Osteocyte (in vitro differentiated cells): ENCODE measurements around the gene NOC4L. TPM values are rescaled to one million over a fixed set of nuclear protein-coding genes. Genes with fewer than 3 reads are reported as not detected.

ENCODE experiments used
- DNase-seq: peaks from one replicate; pipeline ENCODE4 v3.0.0; 2021; ENCODE audit warnings: mixed read lengths; ENCODE audit not compliant: unreplicated experiment; ENCODE audit errors: extremely low spot score
- H3K27ac Mint-ChIP-seq: one replicate; pipeline ENCODE4 v1.8.0; 2021; ENCODE audit warnings: mild to moderate bottlenecking, mixed read lengths; ENCODE audit not compliant: unreplicated experiment
- H3K27me3 Mint-ChIP-seq: one replicate; pipeline ENCODE4 v1.8.0; 2021; ENCODE audit warnings: mixed read lengths; ENCODE audit not compliant: unreplicated experiment
- H3K36me3 Mint-ChIP-seq: one replicate; pipeline ENCODE4 v1.8.0; 2021; ENCODE audit warnings: mixed read lengths; ENCODE audit not compliant: unreplicated experiment
- H3K4me1 Mint-ChIP-seq: one replicate; pipeline ENCODE4 v1.8.0; 2021; ENCODE audit warnings: mixed read lengths; ENCODE audit not compliant: unreplicated experiment
- H3K4me3 Mint-ChIP-seq: one replicate; pipeline ENCODE4 v1.8.0; 2021; ENCODE audit warnings: mild to moderate bottlenecking, moderate library complexity, mixed read lengths; ENCODE audit not compliant: unreplicated experiment
- H3K9me3 Mint-ChIP-seq: one replicate; pipeline ENCODE4 v1.8.0; 2021; ENCODE audit warnings: mixed read lengths; ENCODE audit not compliant: unreplicated experiment
- total RNA-seq: library from RNA; stranded (reverse); gene quantifications from 2 replicates; pipeline ENCODE4 v1.2.1, GENCODE V29; 2021
- TF ChIP-seq, protein P1 (sequence below): fragments of 200-600 bp; sonication (generic); IDR thresholded peaks from 2 replicates; pipeline ENCODE4 v1.5.0; 2021; ENCODE audit warnings: antibody characterized with exemption, mild to moderate bottlenecking, moderate library complexity

Gene NOC4L
- total RNA-seq, 1 donor from 2014 or later, result 21.4 TPM

DNA sequence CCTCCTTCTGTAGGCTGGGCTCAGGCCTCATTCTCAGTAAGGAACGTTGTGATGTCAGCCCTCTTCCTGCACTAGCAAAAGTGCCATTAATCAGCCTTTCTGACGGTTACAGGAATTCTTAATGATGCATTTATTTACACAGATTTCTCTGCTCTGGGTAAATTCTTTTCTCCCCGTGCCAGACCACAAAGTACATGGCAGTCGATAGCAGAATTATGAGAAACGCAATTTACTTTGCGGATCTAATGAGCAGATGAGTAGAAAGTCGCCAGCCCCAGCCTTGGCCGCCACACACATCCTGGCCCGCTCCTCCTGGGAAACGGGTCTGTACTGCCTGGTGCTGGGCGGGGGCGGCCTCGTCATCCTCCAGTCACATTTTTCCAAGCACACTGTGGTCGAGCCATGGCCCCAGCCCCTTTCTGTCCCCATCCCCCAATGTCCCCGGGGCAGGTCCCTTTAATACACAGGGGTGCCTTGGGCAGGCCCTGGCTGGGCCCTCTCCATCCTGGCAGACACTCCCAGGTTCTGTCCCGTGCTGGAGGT is 25.9 kb downstream of the NOC4L start:
- DNase-seq, result no peak
- Mint-ChIP-seq H3K4me1 (no peaks in the 10 kb centered on the region), H3K27ac (no peak overlapping the region), H3K27me3 (peaks cover 15% of the 10 kb centered on the region), H3K36me3 (no peaks in the 10 kb centered on the region), H3K4me3 (no peak overlapping the region), H3K9me3 (no peaks in the 10 kb centered on the region)
- TF ChIP-seq, protein P1, sequence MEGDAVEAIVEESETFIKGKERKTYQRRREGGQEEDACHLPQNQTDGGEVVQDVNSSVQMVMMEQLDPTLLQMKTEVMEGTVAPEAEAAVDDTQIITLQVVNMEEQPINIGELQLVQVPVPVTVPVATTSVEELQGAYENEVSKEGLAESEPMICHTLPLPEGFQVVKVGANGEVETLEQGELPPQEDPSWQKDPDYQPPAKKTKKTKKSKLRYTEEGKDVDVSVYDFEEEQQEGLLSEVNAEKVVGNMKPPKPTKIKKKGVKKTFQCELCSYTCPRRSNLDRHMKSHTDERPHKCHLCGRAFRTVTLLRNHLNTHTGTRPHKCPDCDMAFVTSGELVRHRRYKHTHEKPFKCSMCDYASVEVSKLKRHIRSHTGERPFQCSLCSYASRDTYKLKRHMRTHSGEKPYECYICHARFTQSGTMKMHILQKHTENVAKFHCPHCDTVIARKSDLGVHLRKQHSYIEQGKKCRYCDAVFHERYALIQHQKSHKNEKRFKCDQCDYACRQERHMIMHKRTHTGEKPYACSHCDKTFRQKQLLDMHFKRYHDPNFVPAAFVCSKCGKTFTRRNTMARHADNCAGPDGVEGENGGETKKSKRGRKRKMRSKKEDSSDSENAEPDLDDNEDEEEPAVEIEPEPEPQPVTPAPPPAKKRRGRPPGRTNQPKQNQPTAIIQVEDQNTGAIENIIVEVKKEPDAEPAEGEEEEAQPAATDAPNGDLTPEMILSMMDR, result no peak

DNA sequence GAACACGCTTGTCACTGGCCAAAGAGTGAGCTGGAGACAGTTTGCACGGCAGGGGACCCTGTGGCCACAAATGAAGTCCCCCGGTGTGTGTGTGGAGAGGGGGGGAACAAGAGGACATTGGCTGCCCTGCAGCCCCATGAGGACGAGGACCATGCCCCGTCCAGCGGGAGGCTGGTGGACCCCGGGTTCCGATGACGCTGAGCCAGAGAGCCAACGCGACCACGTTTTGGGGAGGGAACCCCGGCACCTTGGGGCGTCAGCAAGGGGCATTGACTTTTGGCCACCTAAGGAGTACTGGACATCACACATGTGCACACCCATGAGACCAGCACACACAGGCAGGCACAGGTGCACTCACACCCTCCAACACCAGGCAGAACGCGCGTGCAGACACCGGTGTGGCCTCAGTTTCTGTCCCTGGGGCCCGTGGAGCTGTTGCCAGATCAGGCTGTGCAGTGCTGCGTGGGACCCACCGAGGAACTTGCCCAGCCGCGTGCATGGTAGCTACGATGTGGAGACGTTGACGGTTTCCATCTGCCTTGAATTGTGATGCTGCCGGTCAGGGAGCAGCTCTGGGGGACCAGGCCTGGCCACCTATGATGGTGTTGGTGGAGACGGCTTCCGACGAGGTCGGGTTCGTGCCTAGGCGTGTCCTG is 26.5 kb downstream of the NOC4L start:
- TF ChIP-seq, protein P1, result no peak
- H3K27ac Mint-ChIP-seq, result no peak overlapping the region
- no peak overlapping the region for H3K4me3 Mint-ChIP-seq
- no peaks in the 10 kb centered on the region for H3K4me1 Mint-ChIP-seq
- no peak for DNase-seq
- H3K9me3 Mint-ChIP-seq, result no peaks in the 10 kb centered on the region
- peaks cover 15% of the 10 kb centered on the region for H3K27me3 Mint-ChIP-seq
- no peaks in the 10 kb centered on the region for H3K36me3 Mint-ChIP-seq

DNA sequence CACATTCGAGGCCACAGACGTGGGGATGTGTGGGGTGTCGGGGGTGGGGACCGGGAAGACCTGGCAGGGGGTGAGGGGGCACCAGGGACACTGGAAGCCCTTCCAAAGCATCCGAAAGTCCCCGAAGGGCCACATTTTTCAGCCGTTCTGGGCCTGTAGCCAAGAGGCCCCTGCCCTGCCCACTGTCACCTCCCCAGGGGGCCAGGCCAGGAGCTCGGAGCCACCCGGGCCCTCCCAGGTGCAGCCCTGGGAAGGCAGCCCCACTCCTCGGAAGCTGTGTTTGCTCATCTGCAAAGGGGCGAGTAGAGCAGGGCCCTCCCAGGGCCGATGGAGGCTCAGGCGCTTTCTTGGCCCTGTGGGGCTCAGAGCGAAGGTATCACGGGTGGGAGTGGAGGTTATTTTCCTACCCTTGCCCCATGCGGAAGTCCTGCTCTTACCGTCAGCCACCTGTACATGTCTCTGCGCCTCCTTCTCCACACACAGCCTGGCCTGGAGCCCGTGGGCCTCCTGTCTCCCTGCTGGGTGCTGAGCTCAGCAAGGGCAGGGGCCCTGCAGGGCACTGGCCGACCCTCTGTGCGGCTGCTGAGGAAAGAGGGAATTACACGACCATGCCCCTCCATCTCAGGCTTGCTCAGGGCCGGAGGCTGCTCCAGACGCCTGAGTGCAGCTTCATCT is 27.2 kb downstream of the NOC4L start:
- TF ChIP-seq, protein P1, result no peak

DNA sequence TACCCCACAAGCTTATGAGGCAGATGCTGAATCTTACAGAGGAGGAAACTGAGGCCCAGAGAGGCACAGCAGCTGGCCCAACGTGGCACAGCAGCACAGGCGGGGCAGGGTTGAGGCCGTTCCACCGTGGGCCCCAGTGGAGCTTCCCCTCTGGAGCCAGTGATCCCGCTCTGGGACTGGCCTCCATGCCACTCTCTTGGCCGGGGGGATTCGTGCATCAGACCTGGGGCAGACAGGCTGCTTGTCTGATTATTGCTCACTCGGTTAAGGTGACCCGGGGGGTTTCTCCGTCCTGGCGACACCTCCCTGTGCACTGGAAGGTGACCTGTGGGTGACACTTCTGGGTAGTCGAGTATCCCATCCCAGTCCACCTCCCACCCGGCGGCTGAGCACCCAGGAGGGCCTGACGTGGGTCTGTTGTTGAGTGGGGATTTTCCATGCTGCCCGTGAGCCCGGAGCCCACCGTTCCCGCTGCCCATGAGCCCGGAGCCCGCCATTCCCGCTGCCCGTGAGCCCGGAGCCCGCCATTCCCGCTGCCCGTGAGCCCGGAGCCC is 27.8 kb downstream of the NOC4L start:
- Mint-ChIP-seq H3K36me3 (no peaks in the 10 kb centered on the region), H3K9me3 (no peaks in the 10 kb centered on the region), H3K27ac (no peak overlapping the region), H3K4me1 (no peaks in the 10 kb centered on the region), H3K4me3 (no peak overlapping the region), H3K27me3 (peaks cover 18% of the 10 kb centered on the region)
- no peak for DNase-seq
- TF ChIP-seq, protein P1, result no peak

More for the DNA sequence above, 27.2 kb downstream of the NOC4L start:
- no peaks in the 10 kb centered on the region for H3K36me3 Mint-ChIP-seq
- H3K9me3 Mint-ChIP-seq, result no peaks in the 10 kb centered on the region
- no peaks in the 10 kb centered on the region for H3K4me1 Mint-ChIP-seq
- no peak overlapping the region for H3K4me3 Mint-ChIP-seq
- no peak for DNase-seq
- peaks cover 15% of the 10 kb centered on the region for H3K27me3 Mint-ChIP-seq
- H3K27ac Mint-ChIP-seq, result no peak overlapping the region

DNA sequence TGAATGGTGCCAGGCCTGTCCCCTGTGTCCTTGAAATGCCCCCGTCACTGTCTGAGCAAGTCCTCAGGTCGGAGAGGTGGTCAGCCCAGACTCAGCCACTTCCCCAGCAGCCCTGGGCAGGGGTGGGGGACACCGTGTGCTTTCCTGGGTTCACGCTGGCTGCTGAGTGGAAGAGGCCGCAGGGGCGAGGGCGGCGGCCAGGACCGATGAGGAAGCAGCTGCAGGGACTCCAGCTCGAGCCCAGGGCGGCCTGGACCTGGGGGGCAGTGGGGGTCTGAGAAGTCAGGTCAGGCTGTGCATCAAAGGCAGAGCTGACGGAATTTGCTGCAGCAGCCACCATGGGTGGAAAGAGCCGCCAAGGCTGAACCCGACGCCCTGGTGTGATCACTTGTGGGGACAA is 28.4 kb downstream of the NOC4L start:
- H3K27me3 Mint-ChIP-seq, result peaks cover 20% of the 10 kb centered on the region
- no peak for DNase-seq
- TF ChIP-seq, protein P1, result no peak
- H3K4me1 Mint-ChIP-seq, result no peaks in the 10 kb centered on the region
- no peak overlapping the region for H3K27ac Mint-ChIP-seq
- H3K36me3 Mint-ChIP-seq, result no peaks in the 10 kb centered on the region
- no peaks in the 10 kb centered on the region for H3K9me3 Mint-ChIP-seq
- H3K4me3 Mint-ChIP-seq, result no peak overlapping the region
